Stimulated activated CD8-positive, alpha-beta memory T cell treated with anti-CD3 and anti-CD28 coated beads, Interleukin-15, amount 100 ng/mL, for 1 hour (primary cell): ENCODE measurements around the gene TAF6L.
"Not testable (repeated sequence)": the region's sequence is repeated elsewhere in the genome, so short reads cannot be mapped to it uniquely, and the experiment has no call there.

Source experiments
- DNase-seq: peaks from one replicate; pipeline ENCODE4 v3.0.0-alpha.2; 2020; ENCODE audit warnings: low read depth

TAF6L gene

GRCh38 chr11:62771144-62772021 lies at the start of gene TAF6L:
Gene TAF6L (plus strand): TSS chr11:62771396. CDS start chr11:62775784, 4,388 bp downstream.
- peak; percentile 81 for DNase-seq

GRCh38 chr11:62721994-62722393 lies 49.2 kb upstream of the TAF6L start:
- DNase-seq: no peak

- no peak for DNase-seq
Observed at GRCh38 chr11:62724171-62724570, 47.0 kb upstream of the TAF6L start.

- no peak for DNase-seq
Observed at GRCh38 chr11:62725646-62726045, 45.5 kb upstream of the TAF6L start.

GRCh38 chr11:62726156-62726914 lies 44.9 kb upstream of the TAF6L start:
- no peak for DNase-seq

- no peak for DNase-seq
Observed at GRCh38 chr11:62726915-62727164, 44.4 kb upstream of the TAF6L start.

- peak; percentile 92 for DNase-seq
Observed at GRCh38 chr11:62727165-62727871, 43.9 kb upstream of the TAF6L start, which contains the start of gene HNRNPUL2. Gene HNRNPUL2 (minus strand): TSS chr11:62727457. CDS start chr11:62727156, 301 bp downstream.

GRCh38 chr11:62727872-62728170 lies 43.4 kb upstream of the TAF6L start:
- DNase-seq: peak; percentile 57

GRCh38 chr11:62728171-62728988 lies 42.8 kb upstream of the TAF6L start, which contains the start of gene TTC9C:
Gene TTC9C (plus strand): TSS chr11:62728486. CDS start chr11:62728849, 363 bp downstream.
- DNase-seq: peak; percentile 69

GRCh38 chr11:62730076-62730475 lies 41.1 kb upstream of the TAF6L start:
- DNase-seq: not testable (repeated sequence)

GRCh38 chr11:62732830-62733229 lies 38.4 kb upstream of the TAF6L start:
- DNase-seq: no peak

GRCh38 chr11:62737196-62737595 lies 34.0 kb upstream of the TAF6L start:
- DNase-seq: no peak

- DNase-seq: no peak
Observed at GRCh38 chr11:62747475-62748160, 23.6 kb upstream of the TAF6L start.

GRCh38 chr11:62749931-62750330 lies 21.3 kb upstream of the TAF6L start:
- not testable (repeated sequence) for DNase-seq

- DNase-seq: no peak
Observed at GRCh38 chr11:62752177-62752785, 18.9 kb upstream of the TAF6L start.

- no peak for DNase-seq
Observed at GRCh38 chr11:62752994-62753735, 18.0 kb upstream of the TAF6L start.

- DNase-seq: peak; percentile 98
Observed at GRCh38 chr11:62753736-62754603, 17.2 kb upstream of the TAF6L start, which contains the start of gene ZBTB3. Gene ZBTB3 (minus strand): TSS chr11:62754160. CDS start chr11:62753664, 496 bp downstream.

- no peak for DNase-seq
Observed at GRCh38 chr11:62755086-62755615, 16.0 kb upstream of the TAF6L start.
